Activated CD4-positive, alpha-beta T cell treated with anti-CD3 and anti-CD28 coated beads, Interleukin-2, amount 10 ng/mL, durations not matched to agents 7 days and 5 days (primary cell): ENCODE measurements around the gene POMT1. TPM values are rescaled to one million over a fixed set of nuclear protein-coding genes. Genes with fewer than 3 reads are reported as not detected.

Source experiments
- CTCF ChIA-PET: fragments of 350-600 bp; sonication (Branson Sonifier 250); formaldehyde crosslinking; loops from one replicate; lab custom pipeline; 2021; ENCODE audit warnings: antibody characterized with exemption; lab: Charles Lee
- POLR2A ChIA-PET: fragments of 350-600 bp; sonication (Branson Sonifier 250); formaldehyde crosslinking; loops from one replicate; lab custom pipeline; 2021; ENCODE audit warnings: antibody characterized with exemption; lab: Charles Lee
- DNase-seq: peaks from one replicate; pipeline ENCODE4 v3.0.0-alpha.2; 2020
- H3K27ac Mint-ChIP-seq: one replicate; pipeline ENCODE4 v1.8.0; 2021; ENCODE audit warnings: mild to moderate bottlenecking, moderate library complexity, mixed read lengths
- H3K27me3 Mint-ChIP-seq: one replicate; pipeline ENCODE4 v1.8.0; 2021; ENCODE audit warnings: mixed read lengths
- H3K36me3 Mint-ChIP-seq: one replicate; pipeline ENCODE4 v1.8.0; 2021; ENCODE audit warnings: low read depth, mixed read lengths
- H3K4me1 Mint-ChIP-seq: one replicate; pipeline ENCODE4 v1.8.0; 2021; ENCODE audit warnings: mixed read lengths
- H3K4me3 Mint-ChIP-seq: one replicate; pipeline ENCODE4 v1.8.0; 2021; ENCODE audit warnings: mild to moderate bottlenecking, moderate library complexity, mixed read lengths
- H3K9me3 Mint-ChIP-seq: one replicate; pipeline ENCODE4 v1.8.0; 2021; ENCODE audit warnings: mixed read lengths
- total RNA-seq, 2 experiments: library from RNA; stranded (reverse); gene quantifications; one replicate each; pipeline ENCODE4 v1.2.3, GENCODE V29; 2021

The POMT1 gene
- total RNA-seq, 2 experiments from 2014 or later: 47.7 to 54.1 TPM

DNA sequence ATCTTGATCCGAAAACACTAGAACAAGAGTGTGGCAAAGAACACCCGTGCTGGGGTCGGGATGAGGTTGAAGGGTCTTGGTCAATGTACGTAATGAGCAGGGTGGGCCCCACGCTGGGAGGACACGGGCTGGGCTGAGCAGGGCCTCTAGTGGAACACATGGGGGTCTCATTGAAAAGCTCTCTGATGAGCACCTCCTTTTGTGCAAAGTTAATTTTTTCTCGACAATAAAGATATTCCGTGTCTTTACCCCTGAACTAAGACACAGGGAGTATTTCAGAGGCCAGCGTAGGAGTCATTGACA lies 20.3 kb downstream of the POMT1 start:
- CTCF ChIA-PET: interaction anchor here (0.8 to 1.5 kb wide), 2 partner anchors 10 to 121 kb away, joined by 3 read pairs; no protein-coding TSS in a partner anchor
- Mint-ChIP-seq H3K4me1 (peaks cover under 1% of the 10 kb centered on the region), H3K4me3 (no peak overlapping the region), H3K9me3 (no peaks in the 10 kb centered on the region), H3K36me3 (peaks cover 58% of the 10 kb centered on the region), H3K27me3 (no peaks in the 10 kb centered on the region), H3K27ac (no peak overlapping the region)
- DNase-seq: no peak
- POLR2A ChIA-PET: no interaction called here

GRCh38 chr9:131523451-131524435 lies 21.0 kb downstream of the POMT1 start:
- CTCF ChIA-PET: interaction anchor here (1.5 kb wide), 1 partner anchor 120 kb away, joined by 3 read pairs; no protein-coding TSS in a partner anchor

DNA sequence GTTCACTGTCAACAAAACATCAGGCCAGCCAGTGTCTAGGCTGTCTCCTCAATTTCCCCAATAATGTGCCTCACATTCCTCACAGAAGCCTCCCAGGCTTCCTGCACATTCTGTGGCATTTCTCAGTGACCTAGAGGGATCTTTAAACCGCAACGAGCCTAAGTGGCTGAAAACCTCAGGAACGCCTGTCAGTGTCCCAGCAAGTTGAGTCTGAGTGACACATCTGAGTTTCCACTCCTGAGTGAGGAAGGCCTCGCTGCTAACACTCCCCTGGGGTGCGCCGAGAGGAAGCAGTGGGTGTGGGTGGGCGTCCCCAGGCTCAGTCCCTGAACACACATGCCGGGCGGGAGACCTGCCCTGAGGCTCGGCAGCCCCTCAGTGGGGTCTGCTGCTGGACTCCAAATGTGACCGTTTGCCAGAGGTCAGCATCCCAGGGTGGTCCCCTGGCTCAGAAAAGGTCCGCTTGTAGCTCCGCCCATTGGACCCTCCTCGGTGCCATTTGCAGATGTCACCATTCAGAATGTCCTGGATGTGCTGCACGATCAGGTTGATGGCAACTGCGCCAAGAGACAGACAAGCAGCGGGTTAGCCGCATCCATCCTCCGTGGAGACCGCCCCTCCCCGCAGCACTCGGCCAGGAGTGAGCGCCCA lies 22.1 kb downstream of the POMT1 start:
- Mint-ChIP-seq H3K4me3 (no peak overlapping the region), H3K4me1 (peaks cover 13% of the 10 kb centered on the region), H3K27ac (no peak overlapping the region), H3K9me3 (no peaks in the 10 kb centered on the region), H3K27me3 (no peaks in the 10 kb centered on the region), H3K36me3 (peaks cover 51% of the 10 kb centered on the region)
- no peak for DNase-seq
- ChIA-PET POLR2A (no interaction called here), CTCF (interaction anchor here (0.6 to 1.6 kb wide), 2 partner anchors 11 to 1876 kb away, joined by 3 to 4 read pairs; no protein-coding TSS in a partner anchor)

More at GRCh38 chr9:131523451-131524435, 21.0 kb downstream of the POMT1 start:
- peaks cover 8% of the 10 kb centered on the region for H3K4me1 Mint-ChIP-seq
- POLR2A ChIA-PET: no interaction called here
- H3K36me3 Mint-ChIP-seq: peaks cover 57% of the 10 kb centered on the region
- no peaks in the 10 kb centered on the region for H3K27me3 Mint-ChIP-seq
- H3K27ac Mint-ChIP-seq: no peak overlapping the region
- no peaks in the 10 kb centered on the region for H3K9me3 Mint-ChIP-seq
- DNase-seq: no peak
- no peak overlapping the region for H3K4me3 Mint-ChIP-seq

DNA sequence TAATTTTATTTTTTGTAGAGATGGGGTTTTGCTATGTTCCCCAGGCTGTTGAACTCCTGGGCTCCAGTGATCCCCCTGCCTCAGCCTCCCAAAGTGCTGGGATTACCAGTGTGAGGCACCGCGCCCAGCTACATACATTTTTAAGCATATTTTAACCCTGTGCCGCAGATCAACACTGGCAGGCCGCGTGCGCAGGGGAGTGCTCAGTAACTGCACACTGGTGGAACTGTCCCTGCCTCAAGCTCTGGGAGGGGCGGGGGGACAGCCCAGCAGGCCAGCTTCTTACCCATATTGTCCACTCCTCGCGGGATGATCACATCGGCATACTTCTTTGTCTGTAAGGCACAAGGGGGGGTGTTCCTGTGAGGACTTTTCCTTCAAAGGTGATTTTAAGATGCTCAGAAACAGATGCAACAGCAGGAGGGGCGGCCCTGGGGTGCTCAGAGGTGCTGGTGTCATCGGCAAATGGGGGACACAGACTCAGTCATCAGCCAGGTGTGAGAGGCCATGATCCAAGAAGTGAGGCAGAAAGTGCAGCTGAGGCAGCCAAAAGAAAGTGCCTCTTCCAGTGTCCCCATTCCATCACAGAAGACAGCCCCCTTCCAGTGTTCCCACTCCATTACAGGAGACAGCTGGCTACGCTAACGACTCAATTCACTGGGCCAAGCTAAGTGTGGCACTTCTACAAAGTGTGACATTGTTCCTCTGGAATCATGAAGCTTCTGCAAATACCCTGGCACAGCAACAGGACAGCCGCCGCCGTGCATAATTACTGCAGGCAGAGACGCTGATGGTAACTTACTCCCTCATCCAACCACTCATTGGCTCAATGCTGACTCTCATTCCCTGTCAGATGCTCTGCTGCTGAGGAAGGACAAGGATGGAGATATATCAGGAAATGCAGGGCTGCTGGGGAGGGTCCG lies 23.2 kb downstream of the POMT1 start:
- POLR2A ChIA-PET: interaction anchor here (0.7 kb wide), 1 partner anchor 177 kb away, joined by 3 read pairs; no protein-coding TSS in a partner anchor
- CTCF ChIA-PET: interaction anchor here (0.6 to 1.6 kb wide), 3 partner anchors 10 to 1875 kb away, joined by 3 to 4 read pairs (median 3); no protein-coding TSS in a partner anchor
- H3K4me3 Mint-ChIP-seq: no peak overlapping the region
- no peaks in the 10 kb centered on the region for H3K27me3 Mint-ChIP-seq
- peak overlapping the region; percentile 69 for H3K27ac Mint-ChIP-seq
- no peaks in the 10 kb centered on the region for H3K9me3 Mint-ChIP-seq
- H3K4me1 Mint-ChIP-seq: peaks cover 16% of the 10 kb centered on the region
- no peak for DNase-seq
- H3K36me3 Mint-ChIP-seq: peaks cover 47% of the 10 kb centered on the region

- POLR2A ChIA-PET: no interaction called here
- no peak overlapping the region for H3K27ac Mint-ChIP-seq
Observed at GRCh38 chr9:131528186-131528585, 25.5 kb downstream of the POMT1 start.

DNA sequence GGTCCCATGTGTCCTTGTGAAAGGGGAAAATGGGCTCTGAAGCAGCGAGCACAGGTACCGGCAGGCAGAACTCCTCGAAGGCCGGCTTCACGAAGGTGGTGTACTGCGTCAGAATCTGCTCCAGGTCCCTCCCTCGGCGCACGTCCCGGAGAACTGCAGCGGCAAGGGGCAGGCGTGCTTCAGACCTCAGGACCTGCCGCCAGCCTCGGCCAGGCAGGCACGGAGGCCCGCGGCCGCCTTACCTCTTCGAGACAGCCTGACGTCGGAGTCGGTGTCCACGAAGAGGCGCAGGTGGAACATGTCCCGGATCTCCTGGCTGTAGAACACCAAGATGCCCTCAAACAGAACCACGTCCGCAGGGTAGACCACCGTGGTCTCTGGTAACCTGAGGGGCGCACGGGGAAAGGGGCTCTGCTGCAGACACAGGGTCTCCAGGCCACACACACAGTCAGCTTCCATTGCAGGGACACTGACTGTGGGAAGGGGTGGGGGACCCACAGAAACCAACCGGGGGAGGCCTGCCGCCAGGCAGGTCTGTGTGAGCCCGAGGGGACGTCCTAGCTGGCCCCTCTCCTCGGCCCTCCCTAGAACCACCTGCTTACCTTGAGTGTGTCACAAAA lies 26.3 kb downstream of the POMT1 start:
- H3K4me3 Mint-ChIP-seq: peak overlapping the region; percentile 79
- H3K27me3 Mint-ChIP-seq: no peaks in the 10 kb centered on the region
- H3K9me3 Mint-ChIP-seq: no peaks in the 10 kb centered on the region
- DNase-seq: no peak
- peaks cover 20% of the 10 kb centered on the region for H3K4me1 Mint-ChIP-seq
- no peak overlapping the region for H3K27ac Mint-ChIP-seq
- peaks cover 38% of the 10 kb centered on the region for H3K36me3 Mint-ChIP-seq
- POLR2A ChIA-PET: no interaction called here
- CTCF ChIA-PET: no interaction called here

More at GRCh38 chr9:131528186-131528585, 25.5 kb downstream of the POMT1 start:
- Mint-ChIP-seq H3K4me3 (peak overlapping the region; percentile 51), H3K27me3 (no peaks in the 10 kb centered on the region), H3K4me1 (peaks cover 20% of the 10 kb centered on the region), H3K9me3 (no peaks in the 10 kb centered on the region), H3K36me3 (peaks cover 38% of the 10 kb centered on the region)
- CTCF ChIA-PET: no interaction called here
- no peak for DNase-seq

- Mint-ChIP-seq H3K4me1 (peaks cover 28% of the 10 kb centered on the region), H3K27ac (peak overlapping the region; percentile 76), H3K36me3 (peaks cover 30% of the 10 kb centered on the region), H3K4me3 (peak overlapping the region; percentile 79), H3K9me3 (no peaks in the 10 kb centered on the region), H3K27me3 (no peaks in the 10 kb centered on the region)
- ChIA-PET CTCF (no interaction called here), POLR2A (no interaction called here)
- DNase-seq: no peak
Observed at GRCh38 chr9:131529597-131530545, 27.2 kb downstream of the POMT1 start.

DNA sequence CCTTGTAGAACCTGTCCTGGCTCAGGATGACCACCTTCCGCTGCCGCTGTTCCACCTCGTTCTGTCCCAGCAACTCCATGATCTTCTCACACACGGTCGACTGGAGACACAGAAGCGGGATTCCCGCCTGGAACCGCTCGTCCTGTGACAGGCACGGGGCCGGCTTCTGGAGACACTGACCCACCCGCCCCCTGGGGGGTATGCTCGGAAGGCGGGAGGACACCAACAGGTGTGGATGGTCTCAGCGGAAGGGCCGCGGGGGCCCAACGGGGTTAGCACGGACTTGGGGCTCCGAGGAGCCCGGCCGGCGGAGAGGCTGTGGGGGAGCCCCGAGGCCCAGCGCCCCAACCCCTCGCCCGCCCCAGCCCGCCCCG lies 27.8 kb downstream of the POMT1 start:
- CTCF ChIA-PET: no interaction called here
- Mint-ChIP-seq H3K4me1 (peaks cover 35% of the 10 kb centered on the region), H3K27me3 (no peaks in the 10 kb centered on the region), H3K9me3 (no peaks in the 10 kb centered on the region), H3K27ac (peak overlapping the region; percentile 76), H3K36me3 (peaks cover 30% of the 10 kb centered on the region), H3K4me3 (peak overlapping the region; percentile 79)
- DNase-seq: peak; percentile 14
- POLR2A ChIA-PET: no interaction called here

DNA sequence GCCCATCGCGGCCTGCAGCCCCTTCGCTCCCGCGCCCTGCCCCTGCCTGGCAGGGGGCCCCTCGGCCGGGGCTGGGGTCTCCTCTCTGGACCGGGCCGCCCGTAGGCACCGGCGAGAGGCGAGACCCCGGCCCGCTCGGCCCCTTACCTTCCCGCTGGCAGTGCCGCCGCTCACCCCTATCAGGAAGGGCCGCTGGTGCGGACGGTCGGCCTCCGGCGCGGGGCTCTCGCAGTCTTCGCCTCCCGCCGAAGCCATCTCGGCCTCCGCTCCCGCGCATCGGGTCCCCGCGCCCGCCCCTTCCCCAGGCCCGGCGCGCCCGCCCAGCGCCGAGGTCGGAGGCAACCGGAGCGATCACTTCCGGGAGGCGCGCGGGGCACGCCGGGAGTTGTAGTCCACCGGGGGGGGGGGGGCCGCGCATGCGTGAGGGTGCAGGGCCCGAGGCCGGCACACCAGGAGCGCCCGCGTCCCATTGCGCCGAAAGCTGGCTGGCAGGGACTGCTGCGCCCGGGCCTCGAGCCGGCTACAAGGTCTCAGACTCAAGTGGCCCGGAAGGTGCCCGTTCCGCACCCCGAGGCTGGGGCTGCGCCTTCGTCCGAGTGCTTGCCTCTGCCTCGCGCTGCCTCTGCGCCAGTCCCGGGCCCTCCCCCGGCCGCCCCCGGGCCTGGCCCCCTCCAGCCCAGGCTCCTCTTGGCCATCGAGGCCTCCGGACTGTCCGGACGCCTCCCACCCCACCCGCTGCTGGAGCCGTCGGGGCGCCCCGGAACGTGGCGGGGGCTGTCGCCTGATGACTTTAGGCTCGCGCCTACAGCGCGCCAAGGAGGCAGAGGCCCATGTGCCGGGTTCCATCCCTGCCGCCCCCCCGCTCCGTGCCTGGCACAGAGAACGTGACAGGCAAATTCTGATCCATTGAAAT lies 28.5 kb downstream of the POMT1 start, which contains the start of gene UCK1:
Gene UCK1, minus strand, starts transcription at position 344 of the 913 bp plus-strand sequence. Its CDS starts 89 bp downstream, at position 255.
- ChIA-PET POLR2A (interaction anchor here (0.5 kb wide), 1 partner anchor 187 kb away, joined by 3 read pairs; no protein-coding TSS in a partner anchor), CTCF (no interaction called here)
- H3K27me3 Mint-ChIP-seq: no peaks in the 10 kb centered on the region
- no peaks in the 10 kb centered on the region for H3K9me3 Mint-ChIP-seq
- peak; percentile 81 for DNase-seq
- H3K4me3 Mint-ChIP-seq: peak within 1 kb of the TSS; percentile 79
- H3K36me3 Mint-ChIP-seq: peaks cover 23% of the 10 kb centered on the region
- H3K4me1 Mint-ChIP-seq: peaks cover 37% of the 10 kb centered on the region
- peak within 1 kb of the TSS; percentile 76 for H3K27ac Mint-ChIP-seq

DNA sequence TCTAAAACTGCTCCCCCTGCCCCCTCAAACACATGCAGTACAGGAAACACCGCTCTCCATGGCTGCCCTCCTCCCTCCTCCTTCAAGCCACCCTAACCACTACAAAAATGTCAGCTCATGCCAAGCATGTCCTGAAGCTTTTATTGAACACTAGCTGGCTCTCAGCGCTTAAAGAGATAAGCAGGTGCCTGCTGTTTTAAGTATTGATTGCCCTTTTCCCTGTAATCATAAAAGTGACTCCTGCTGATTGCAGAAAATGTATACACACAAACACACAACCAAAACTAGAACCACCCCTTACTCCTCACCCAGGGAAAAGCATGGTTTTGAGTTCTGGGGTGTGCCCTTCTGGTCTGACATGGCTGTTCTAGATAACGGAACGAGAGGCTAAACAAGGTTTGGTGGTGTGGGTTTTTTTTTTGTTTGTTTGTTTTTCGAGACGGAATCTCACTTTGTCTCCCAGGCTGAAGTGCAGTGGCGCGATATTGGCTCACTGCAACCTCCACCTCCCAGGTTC lies 32.1 kb downstream of the POMT1 start:
- Mint-ChIP-seq H3K4me3 (peak overlapping the region; percentile 10), H3K27ac (peak overlapping the region; percentile 80), H3K4me1 (peaks cover 41% of the 10 kb centered on the region), H3K36me3 (peaks cover 6% of the 10 kb centered on the region), H3K27me3 (no peaks in the 10 kb centered on the region), H3K9me3 (peaks cover 2% of the 10 kb centered on the region)
- CTCF ChIA-PET: no interaction called here
- peak; percentile 55 for DNase-seq
- POLR2A ChIA-PET: no interaction called here
